GM21423 (cell line): Measurements from ENCODE around the gene MAGI2.
A peak's percentile ranks its signal among the peaks of the same experiment; 100 is the strongest.
"Not testable (repeated sequence)": the region's sequence is repeated elsewhere in the genome, so short reads cannot be mapped to it uniquely, and the experiment has no call there.

ENCODE experiments used
- ATAC-seq: cut with Tn5 transposase; IDR thresholded peaks from one replicate; pipeline ENCODE4 v1.9.1; 2021; ENCODE audit warnings: mild to moderate bottlenecking, moderate library complexity; ENCODE audit not compliant: unreplicated experiment

Gene MAGI2

DNA sequence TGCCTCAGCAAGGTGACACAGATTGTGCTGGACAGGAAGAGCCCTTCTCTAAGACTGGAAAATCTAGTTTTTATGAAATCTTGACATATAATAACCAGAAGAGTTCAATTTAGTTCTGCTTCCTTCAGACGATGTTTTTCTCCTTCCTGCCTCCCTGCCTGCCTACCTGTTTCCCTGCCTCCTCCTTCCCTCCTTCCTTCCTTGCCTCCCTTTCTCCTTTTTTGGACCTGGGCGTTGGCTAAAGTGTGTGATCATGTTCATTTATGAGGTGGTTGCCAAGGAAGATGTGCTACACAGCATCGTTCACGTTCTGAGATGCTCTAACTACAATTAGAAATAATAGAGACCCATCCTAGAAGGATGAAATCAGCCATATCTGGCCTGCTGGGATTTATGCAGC, 1430.3 kb downstream of the MAGI2 start:
- ATAC-seq, result no peak

DNA sequence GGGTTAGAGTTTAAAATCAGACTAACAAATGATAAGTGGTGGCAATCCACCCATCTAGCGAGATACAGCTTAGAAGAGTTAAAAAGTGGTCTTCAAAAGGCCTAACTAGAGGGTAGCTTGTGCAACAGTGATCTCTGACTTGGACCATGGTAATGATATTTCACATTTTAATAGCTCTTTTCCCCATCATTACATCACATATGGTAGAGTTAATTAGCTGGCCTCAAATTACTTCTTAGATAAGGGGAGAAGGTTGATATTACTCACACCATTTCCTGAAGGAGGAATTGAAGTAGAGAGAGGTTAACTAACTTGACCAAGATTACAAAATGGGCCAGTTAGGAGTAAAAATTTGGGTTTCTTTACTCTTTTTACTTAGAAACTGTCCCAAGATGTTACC, 1431.3 kb downstream of the MAGI2 start:
- ATAC-seq, result no peak

DNA sequence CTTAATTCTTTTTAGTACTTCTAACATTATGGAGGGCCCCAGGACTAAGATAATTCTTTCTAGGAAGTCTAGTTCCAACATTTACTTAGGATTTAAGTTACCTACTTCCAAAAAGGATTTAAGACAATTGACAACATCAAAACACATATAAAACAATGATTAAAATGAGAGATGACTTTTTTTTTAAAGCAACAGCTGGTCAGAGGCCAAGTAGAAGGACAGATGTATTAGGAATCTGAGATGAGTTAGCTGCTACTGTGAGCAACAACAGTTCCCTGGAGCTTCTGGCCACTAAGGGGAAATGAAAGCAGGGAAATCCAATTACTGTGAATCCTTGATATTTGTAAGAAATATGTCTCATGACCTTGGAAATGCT, 1432.6 kb downstream of the MAGI2 start:
- no peak for ATAC-seq

DNA sequence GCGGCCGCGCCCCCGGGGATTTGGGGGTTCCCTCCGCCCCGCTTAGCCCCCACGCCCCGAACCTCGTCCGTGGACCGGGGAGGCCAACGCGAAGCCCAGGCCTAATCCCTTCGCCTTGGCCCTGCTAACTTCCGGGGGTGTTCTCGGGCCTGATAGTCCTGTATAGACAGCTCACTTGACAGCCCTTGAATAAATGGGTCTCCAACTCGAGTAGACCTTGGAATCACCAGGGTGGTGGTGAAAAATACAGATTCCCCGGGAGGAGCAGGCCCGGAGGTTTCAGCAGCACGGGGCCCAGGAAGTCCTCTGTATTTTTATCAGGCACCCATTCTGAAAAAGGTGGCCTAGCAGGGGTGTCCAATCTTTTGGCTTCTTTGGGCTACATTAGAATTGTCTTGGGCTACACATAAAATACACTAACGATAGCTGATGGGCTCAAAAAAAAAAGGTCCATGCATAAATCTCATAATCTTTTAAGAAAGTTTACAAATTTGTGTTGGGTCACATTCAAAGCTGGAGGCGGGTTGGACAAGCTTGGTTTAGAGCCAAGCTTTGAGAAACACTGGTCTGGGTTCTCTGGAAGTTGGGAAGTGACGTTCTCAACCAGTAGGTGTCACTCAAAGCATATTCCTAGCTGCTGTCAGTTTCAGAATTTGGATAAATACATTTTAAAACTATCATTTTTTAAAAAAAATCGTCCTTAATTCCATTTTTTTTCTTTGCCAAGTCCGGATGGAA, 1433.2 kb downstream of the MAGI2 start:
- ATAC-seq, result peak; percentile 39

DNA sequence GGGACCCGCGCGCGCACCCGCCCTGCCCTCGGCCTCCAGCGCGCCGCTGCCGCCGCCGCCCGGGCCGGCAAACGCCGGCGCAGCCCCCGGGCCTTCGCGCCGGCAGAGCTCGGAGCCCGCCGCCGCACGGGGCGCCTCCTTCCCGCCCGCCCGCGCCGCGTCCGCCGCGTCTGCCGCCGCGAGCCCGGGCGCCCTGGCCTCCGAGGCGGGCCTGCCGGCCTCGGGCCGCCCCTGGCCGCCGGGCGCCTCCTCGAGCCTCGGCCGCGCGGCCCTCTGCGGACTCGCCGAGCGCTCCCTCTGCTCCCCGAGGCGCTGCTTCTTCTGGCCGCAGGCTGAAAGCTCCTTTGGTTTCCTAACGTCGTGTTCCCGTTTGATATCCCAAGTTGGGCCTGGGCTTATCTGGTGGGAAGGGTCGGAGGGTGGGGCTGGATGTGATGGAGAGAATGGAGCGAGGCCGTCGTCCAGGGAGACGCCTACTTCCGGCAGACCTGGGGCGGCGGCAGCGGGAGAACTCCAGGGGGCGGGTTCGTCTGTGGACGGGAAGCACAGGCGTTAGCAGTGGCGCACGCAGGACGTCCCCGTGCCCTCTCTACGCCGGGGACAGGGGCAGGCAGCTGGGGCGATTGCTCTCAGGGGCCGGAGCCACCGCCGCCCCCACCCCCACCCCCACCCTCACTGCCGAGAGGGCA, 1433.9 kb downstream of the MAGI2 start:
- peak; percentile 84 for ATAC-seq

DNA sequence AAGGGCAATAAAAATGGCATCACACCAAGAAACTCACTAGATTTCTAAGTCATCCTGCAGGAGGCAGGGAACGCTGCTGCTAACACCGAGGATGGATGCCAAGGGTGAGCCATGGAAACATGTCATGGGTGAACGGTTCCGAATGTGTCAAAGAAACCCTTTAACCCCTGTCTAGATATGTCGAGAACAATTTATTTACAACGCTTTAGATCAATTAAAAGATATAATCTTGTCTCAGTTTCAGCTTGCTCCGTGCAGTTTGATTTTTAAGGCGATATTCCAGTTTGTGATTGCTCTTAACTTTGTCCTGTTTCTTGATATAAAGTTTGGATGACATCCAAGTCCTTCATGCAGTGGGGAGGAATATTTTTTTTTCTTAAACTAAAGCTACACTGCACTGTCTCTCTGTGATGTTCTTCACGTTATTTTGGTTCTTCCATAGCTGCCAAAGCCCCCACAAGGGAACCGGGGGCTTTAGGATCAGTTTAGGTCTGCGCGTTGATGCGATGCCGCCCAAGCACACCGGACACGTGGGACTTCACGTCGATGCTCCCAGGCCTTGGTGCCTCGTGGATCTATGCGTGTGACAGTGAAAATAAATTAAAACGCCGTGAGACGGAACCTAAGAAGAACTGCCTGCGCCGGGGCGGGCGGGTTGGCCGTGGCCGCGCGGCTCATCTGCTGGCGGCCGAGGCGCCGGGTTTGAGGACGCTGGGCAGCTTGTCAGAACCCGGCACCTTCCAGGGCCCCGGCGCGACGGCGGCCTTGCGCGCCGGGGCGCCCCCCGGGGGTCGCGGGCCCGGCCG, 1434.6 kb downstream of the MAGI2 start:
- no peak for ATAC-seq

DNA sequence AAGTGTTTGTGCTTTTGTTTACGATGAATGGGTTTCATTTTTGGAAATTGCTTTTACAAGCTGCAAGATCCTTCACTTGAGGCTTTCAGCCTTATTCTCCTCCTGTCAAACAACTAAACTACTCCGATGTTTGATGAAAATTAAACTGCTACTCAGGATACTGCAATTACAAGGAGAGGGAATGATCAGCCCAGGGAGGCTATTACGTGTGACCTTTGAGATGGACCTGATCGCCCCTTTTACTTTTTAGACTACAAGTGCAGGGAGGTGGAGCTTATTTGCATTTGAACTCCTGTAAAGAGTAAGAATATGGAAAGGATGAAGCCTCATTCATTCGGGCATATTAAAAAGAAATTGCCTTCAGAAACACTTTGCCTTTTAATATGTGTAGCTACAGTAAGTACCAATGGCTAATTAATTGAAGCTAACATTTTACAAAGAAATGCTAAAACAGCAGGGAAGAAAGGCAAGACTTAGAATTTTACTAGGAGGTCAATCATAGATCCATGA, 1435.8 kb downstream of the MAGI2 start:
- ATAC-seq, result no peak

DNA sequence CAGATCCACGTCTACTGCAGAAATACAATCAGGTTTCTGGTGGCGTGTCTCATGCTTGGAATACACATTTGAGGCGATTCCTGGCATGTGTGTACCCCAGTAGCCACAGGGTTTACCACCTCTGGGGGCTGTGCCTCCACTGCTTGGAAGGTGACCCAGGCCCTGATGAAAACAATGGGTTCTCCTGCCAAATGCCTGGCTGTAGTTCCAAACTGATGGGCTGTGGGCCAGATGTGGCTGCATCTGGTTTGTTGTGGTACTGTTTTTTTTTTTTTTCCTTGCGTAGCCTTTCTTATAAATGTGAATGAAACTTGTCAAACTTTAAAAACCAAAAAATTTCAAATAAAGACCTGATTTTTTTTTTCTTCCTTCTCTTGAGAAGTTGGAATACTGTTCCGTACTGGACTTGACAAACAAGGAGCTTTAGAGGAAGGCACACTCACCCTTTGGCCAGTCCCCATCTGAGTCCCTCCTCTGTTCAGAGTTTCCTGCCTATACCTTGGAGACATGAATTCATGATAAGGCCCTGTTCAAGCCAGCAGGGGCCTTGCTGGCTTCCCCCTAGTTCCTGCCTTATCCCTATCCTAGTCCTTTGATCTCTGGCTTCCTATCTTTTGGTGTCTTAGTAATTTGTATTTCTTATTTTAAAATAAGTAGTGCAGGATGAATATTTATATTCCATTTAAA, 1437.8 kb downstream of the MAGI2 start:
- ATAC-seq, result no peak

DNA sequence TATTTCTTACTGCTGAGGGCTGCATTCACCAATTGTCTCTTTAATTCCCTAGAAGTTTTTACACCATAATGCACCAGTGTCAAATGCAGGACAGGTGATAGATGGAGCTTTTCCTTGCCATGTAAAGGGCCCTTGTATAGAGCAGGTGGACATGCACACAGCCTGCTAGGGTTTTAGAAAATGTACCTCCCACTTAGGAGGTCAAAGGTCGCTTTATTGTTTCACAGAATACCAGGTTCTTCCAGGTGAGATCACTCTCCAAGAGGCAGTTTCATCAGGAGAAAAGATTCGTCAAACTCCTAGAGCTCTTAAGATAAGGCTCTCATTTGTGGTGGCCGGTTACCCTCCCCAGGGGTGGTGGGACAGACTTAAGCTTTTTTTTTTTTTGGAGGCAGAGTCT, 1439.1 kb downstream of the MAGI2 start:
- ATAC-seq, result no peak

DNA sequence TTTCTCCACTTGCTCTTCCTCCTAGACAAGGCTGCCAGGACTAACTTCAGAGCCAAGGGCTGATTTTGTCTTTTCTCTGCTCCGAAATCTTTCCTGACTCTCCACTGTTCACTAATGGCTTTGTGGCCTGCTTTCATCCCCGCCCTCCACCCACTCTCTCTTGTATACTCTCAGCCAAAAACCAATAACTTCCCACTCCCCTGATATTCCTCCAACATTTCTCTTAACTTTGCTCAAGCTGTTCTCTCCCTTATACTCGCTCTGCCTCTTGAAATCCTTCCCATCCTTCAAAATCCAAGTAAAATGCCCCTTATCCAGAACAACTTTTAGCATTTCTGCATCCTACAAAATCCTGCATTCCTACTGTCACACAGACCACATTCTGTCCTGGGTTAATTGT, 1440.1 kb downstream of the MAGI2 start:
- ATAC-seq, result no peak

DNA sequence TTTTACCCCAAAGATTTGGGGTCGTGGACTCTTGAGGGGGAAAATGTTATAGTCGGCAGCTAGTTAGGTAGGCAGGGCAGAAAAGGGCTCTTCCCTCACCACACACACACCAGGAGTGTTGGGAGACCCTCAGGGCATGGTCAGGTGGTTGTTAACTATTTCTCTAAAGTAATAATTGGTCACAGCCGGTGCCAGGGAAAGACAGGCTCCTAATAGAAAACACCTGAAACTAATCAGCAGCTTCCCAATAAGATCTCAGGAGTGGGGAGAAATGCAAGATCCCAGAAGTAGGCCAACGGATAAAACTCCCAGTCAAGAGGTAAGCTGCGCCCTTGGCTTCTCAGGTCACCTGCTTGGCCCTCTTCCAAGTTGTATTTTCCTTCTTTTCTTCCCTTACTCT, 1441.8 kb downstream of the MAGI2 start:
- ATAC-seq, result no peak

DNA sequence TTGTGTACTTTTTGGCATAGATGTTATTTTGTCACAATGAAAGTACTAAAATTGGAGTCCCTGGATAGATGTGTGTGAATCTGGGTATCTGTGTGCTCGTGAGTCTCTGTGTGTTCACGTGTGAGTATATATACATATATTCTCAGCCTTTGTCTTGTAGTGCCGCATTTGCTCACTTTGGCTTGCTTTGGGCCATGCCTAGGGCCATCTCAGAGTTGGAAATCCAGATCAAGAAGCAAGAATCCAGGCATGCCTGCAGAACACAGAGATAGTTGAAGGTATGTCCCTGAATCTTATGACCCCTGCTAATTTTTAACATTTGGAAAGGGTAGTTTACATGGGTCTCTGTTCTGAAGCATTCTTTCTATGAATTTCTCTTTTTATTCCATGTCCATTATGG, 1446.2 kb downstream of the MAGI2 start:
- no peak for ATAC-seq

DNA sequence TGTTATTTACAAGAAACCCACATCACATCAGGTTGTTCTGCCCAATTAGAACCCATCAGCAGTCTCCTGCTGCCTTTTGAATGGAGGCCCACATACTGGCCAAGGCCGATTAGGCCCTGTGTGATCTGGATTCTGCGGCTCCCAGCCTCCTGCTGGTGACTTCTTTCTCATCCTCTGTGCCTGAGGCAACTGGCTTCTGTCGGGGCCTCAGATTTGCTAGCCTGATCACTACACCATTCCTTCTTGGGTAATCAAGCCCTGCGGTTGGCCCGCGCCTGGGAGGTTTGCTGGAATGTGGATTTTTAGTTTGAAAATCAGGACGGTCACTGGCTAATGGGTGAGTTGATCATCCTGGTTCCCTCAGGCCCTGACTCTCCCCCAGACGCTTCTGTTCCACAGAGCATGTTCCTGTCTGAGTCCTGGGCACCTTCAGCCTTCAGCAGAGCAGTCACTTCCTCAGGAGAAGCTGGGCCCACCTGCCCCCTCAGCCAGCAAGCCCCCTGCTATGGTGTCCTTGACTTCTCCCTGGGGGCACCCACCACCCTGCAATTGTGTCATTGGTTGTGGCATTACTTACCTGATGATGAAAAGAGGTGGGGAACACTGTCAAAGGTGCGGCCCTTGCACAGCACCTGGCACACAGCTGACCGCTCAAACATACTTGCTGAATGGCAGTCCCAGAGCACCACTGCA, 1447.3 kb downstream of the MAGI2 start:
- no peak for ATAC-seq

DNA sequence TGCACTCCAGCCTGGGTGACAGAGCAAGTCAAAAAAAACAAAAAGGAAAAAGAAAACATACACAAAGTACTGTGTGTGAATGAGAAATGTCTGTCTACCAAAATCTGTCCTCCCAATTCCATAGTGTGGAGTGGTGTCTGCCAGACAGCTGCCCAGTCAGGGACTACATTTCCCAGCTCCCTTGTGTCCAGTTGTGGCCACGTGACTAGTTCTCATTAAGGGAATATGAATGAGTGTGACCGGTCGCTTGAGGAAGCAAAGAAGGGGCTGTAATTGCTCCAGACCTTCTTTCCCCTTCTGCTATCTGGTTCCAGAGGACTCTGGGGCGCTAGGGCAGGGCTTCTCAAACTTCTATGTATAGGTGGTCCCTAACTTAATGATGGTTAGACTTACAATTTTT, 1450.8 kb downstream of the MAGI2 start:
- no peak for ATAC-seq

DNA sequence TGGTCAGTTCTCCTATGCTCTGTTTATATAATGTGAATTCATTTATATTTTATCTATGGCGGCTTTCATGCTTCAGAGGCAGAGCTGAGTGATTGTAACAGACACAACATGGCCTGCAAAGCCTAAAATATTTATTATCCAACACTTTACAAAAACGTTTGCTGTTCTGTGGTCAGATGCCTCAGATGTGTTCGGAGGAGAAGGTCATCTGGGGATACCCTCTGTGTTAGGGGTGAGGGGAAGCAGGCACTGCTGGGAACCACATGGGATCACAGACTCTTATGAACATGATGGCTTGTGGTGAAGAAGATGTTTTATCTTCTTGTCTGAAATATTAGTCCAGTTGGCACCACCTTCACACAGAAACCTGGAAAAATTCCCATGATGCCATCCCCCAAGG, 1451.4 kb downstream of the MAGI2 start:
- ATAC-seq, result no peak

DNA sequence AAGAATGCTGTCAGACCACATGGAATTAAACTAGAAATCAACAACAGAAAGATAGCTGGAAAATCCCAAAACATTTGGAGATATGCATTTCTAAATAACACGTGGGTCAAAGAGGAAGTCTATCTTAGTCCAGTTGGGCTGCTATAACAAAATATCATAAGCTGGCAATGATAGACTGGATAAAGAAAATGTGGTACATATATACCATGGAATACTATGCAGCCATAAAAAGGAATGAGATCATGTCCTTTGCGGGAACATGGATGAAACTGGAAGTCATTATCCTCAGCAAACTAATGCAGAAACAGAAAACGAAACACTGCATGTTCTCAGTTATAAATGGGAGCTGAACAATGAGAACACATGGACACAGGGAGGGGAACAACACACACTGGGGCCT, 1454.3 kb downstream of the MAGI2 start:
- ATAC-seq, result not testable (repeated sequence)

DNA sequence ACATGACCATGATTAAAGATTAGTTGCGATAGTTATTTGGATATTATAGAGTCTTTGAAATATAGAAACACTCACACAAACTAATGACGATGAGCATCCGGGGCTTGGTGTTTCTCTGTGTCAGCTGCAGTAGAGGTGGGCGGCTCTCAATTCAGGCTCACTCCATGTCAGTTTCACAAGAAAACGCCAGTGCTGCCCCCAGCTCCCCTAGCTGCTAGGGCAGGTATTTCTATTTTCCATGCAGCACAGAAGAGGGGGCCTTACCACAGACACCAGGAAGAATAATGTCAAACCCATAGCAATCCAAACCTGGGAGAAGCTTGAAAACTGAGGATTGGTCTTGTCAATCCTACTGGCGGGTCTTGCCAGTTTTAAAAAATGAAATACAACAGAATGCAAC, 1457.8 kb downstream of the MAGI2 start:
- no peak for ATAC-seq

DNA sequence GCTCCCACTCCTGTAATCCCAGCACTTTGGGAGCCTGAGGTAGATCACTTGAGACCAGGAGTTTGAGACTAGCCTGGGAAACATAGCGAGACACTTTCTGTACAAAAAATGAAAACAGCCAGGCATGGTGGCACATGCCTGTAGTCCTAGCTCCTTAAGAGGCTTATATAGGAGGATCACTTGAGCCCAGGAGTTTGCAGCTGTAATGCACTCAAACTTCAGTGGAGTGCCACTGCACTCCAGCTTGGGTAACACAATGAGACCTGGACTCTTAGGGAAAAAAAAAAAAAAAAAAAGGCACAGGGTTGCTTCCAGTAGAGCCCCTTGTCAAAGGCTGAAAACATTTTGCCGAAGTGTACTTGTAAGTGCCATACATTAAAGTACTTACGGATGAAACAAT, 1459.6 kb downstream of the MAGI2 start:
- no peak for ATAC-seq

DNA sequence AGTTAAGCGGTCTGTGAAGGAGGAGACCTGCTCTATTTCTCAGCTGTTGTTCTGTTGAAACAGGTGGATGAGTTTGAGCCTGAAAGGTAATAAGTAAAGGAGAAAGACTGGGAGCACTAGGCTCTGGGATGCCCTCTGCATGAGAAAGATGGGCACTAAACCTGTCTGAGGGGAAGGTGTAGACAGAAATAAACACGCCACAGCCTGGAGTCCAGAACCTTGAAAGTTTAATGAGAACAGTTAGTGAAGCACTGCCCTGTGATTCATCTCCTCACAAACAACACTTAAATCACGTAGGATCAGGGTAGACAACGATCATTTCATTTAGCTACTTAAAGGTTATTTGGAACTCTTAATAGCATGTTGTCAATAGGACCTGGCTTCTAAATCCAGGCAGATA, 1461.8 kb downstream of the MAGI2 start:
- no peak for ATAC-seq

DNA sequence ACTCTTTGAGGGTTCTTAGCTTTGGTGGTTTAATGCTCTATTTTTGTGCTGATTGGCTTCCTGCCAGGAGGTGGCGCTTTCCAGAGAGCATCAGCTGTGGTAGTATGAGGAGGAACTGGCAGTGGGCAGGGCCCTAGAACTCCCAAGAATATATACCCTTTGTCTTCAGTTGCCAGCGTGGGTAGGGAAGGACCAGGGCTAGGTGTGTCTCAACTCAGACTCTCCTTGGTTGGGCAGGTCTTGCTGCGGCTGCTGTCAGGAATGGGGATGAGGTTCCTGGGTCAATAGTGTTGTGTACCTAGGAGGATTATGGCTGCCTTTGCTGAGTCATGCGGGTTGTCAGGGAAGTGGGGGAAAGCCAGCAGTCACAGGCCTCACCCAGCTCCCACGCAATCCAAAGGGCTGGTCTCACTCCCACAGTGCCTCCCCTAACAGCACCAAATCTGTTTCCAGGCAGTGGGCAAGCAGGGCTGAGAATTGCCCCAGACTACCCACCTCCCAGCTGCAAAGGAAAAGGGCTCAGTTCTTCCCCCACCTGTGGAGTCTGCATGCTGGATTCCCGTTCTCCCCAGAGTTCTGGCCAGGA, 1463.4 kb downstream of the MAGI2 start:
- ATAC-seq, result no peak
